H9 (cell line): ENCODE results near the gene PVR. TPM values are rescaled to one million over a fixed set of nuclear protein-coding genes. Genes with fewer than 3 reads are reported as not detected.
A peak's percentile ranks its signal among the peaks of the same experiment; 100 is the strongest.

Experiments
- DNase-seq: peaks from one replicate; pipeline ENCODE4 v3.0.0-alpha.2; 2017
- H2AFZ ChIP-seq: one replicate; pipeline ENCODE4 v1.6.1; 2013; ENCODE audit warnings: mild to moderate bottlenecking, low read length, control low read depth, moderate library complexity
- H2AK5ac ChIP-seq: 2 replicates; pipeline ENCODE4 v1.6.1; 2013; ENCODE audit warnings: low read length, control low read depth, mixed read lengths; ENCODE audit not compliant: insufficient read length
- H2BK120ac ChIP-seq: one replicate; pipeline ENCODE4 v1.6.1; 2013; ENCODE audit warnings: low read depth, mild to moderate bottlenecking, low read length, control low read depth, inconsistent platforms; ENCODE audit not compliant: poor library complexity, severe bottlenecking
- H2BK12ac ChIP-seq: 2 replicates; pipeline ENCODE4 v1.6.1; 2013; ENCODE audit warnings: low read length, control low read depth, mixed read lengths, low read depth; ENCODE audit not compliant: insufficient read length
- H2BK15ac ChIP-seq: 2 replicates; pipeline ENCODE4 v1.6.1; 2013; ENCODE audit warnings: low read depth, low read length, control low read depth
- H2BK20ac ChIP-seq: one replicate; pipeline ENCODE4 v1.6.1; 2013; ENCODE audit warnings: low read depth, mild to moderate bottlenecking, low read length, control low read depth, inconsistent platforms; ENCODE audit not compliant: poor library complexity, severe bottlenecking
- H2BK5ac ChIP-seq: 2 replicates; pipeline ENCODE4 v1.6.1; 2013; ENCODE audit warnings: low read length, control low read depth, mixed read lengths; ENCODE audit not compliant: insufficient read length
- H3K14ac ChIP-seq: 2 replicates; pipeline ENCODE4 v1.6.1; 2013; ENCODE audit warnings: low read length, control low read depth; ENCODE audit not compliant: insufficient read depth
- H3K18ac ChIP-seq: 2 replicates; pipeline ENCODE4 v1.6.1; 2013; ENCODE audit warnings: low read depth, mild to moderate bottlenecking, mixed read lengths, low read length, control low read depth; ENCODE audit not compliant: insufficient read length
- H3K23ac ChIP-seq: 2 replicates; pipeline ENCODE4 v1.6.1; 2013; ENCODE audit warnings: low read length, control low read depth, mixed read lengths, low read depth; ENCODE audit not compliant: insufficient read length
- H3K23me2 ChIP-seq: 2 replicates; pipeline ENCODE4 v1.6.1; 2013; ENCODE audit warnings: low read depth, mild to moderate bottlenecking, mixed read lengths, low read length, control low read depth; ENCODE audit not compliant: insufficient read length, poor library complexity, severe bottlenecking
- H3K27ac ChIP-seq: 2 replicates; pipeline ENCODE4 v1.5.1; 2013; ENCODE audit warnings: low read length, control low read depth, mixed read lengths, low read depth; ENCODE audit not compliant: insufficient read length
- H3K27me3 ChIP-seq: 2 replicates; pipeline ENCODE4 v1.6.1; 2013; ENCODE audit warnings: low read length, control low read depth, inconsistent platforms; ENCODE audit not compliant: insufficient read depth
- H3K4ac ChIP-seq: 2 replicates; pipeline ENCODE4 v1.6.1; 2013; ENCODE audit warnings: low read depth, mild to moderate bottlenecking, control low read depth, inconsistent platforms, low read length, moderate library complexity
- H3K4me1 ChIP-seq: 2 replicates; pipeline ENCODE4 v1.6.1; 2013; ENCODE audit warnings: low read length, control low read depth, inconsistent platforms; ENCODE audit not compliant: insufficient read depth
- H3K4me2 ChIP-seq: 2 replicates; pipeline ENCODE4 v1.6.1; 2013; ENCODE audit warnings: low read length, control low read depth, mixed read lengths; ENCODE audit not compliant: insufficient read length, insufficient read depth
- H3K56ac ChIP-seq: 2 replicates; pipeline ENCODE4 v1.6.1; 2013; ENCODE audit warnings: low read depth, mild to moderate bottlenecking, mixed read lengths, low read length, control low read depth; ENCODE audit not compliant: insufficient read length
- H3K79me1 ChIP-seq: 2 replicates; pipeline ENCODE4 v1.6.1; 2013; ENCODE audit warnings: low read depth, mild to moderate bottlenecking, moderate library complexity, low read length, control low read depth, inconsistent platforms; ENCODE audit not compliant: insufficient read depth, poor library complexity, severe bottlenecking
- H3K79me2 ChIP-seq: 2 replicates; pipeline ENCODE4 v1.6.1; 2013; ENCODE audit warnings: low read length, control low read depth, inconsistent platforms; ENCODE audit not compliant: insufficient read depth
- H3K9ac ChIP-seq: 2 replicates; pipeline ENCODE4 v1.6.1; 2013; ENCODE audit warnings: low read length, control low read depth, mixed read lengths; ENCODE audit not compliant: insufficient read length; ENCODE audit errors: extremely low read depth
- H3K9me3 ChIP-seq: one replicate; pipeline ENCODE4 v1.6.1; 2013; ENCODE audit warnings: low read depth, low read length, inconsistent platforms; ENCODE audit not compliant: control insufficient read depth
- H3T11ph ChIP-seq: one replicate; pipeline ENCODE4 v1.6.1; 2013; ENCODE audit warnings: mild to moderate bottlenecking, low read length, control low read depth, inconsistent platforms
- H4K20me1 ChIP-seq: one replicate; pipeline ENCODE4 v1.6.1; 2013; ENCODE audit not compliant: control insufficient read depth, insufficient read length, insufficient read depth
- H4K5ac ChIP-seq: 2 replicates; pipeline ENCODE4 v1.6.1; 2013; ENCODE audit warnings: low read depth, mild to moderate bottlenecking, mixed read lengths, low read length, control low read depth; ENCODE audit not compliant: insufficient read length
- H4K8ac ChIP-seq: replicated peaks from 2 replicates; pipeline ENCODE4 v1.6.1; 2013; ENCODE audit warnings: low read length, control low read depth, mixed read lengths, low read depth; ENCODE audit not compliant: insufficient read length
- H4K91ac ChIP-seq: 2 replicates; pipeline ENCODE4 v1.6.1; 2013; ENCODE audit warnings: low read depth, mild to moderate bottlenecking, moderate library complexity, mixed read lengths, low read length, control low read depth; ENCODE audit not compliant: insufficient read length
- H3K27ac Mint-ChIP-seq, 3 experiments: 2 replicates in 2 of 3; 3 replicates in 1 of 3; pipeline ENCODE4 v1.8.0; 2020 to 2021; ENCODE audit warnings: mixed read lengths in 3 of 3, mild to moderate bottlenecking in 1 of 3, moderate library complexity in 1 of 3
- H3K27me3 Mint-ChIP-seq: 2 replicates; pipeline ENCODE4 v1.8.0; 2021; ENCODE audit warnings: low read depth, mild to moderate bottlenecking, moderate library complexity, mixed read lengths
- H3K36me3 Mint-ChIP-seq, 3 experiments: 2 replicates in 2 of 3; 3 replicates in 1 of 3; pipeline ENCODE4 v1.8.0; 2020 to 2021; ENCODE audit warnings: low read depth in 3 of 3, mixed read lengths in 3 of 3; ENCODE audit not compliant: insufficient read depth in 1 of 3
- H3K4me1 Mint-ChIP-seq, 2 experiments: 2 replicates each; pipeline ENCODE4 v1.8.0; 2020; ENCODE audit warnings: mixed read lengths in 2 of 2
- H3K4me3 Mint-ChIP-seq, 2 experiments: 2 replicates in 1 of 2; 3 replicates in 1 of 2; pipeline ENCODE4 v1.8.0; 2020 to 2021; ENCODE audit warnings: mild to moderate bottlenecking in 2 of 2, mixed read lengths in 2 of 2, moderate library complexity in 1 of 2
- H3K9me3 Mint-ChIP-seq, 2 experiments: 2 replicates in 1 of 2; 3 replicates in 1 of 2; pipeline ENCODE4 v1.8.0; 2020; ENCODE audit warnings: mild to moderate bottlenecking in 2 of 2, mixed read lengths in 2 of 2, moderate library complexity in 1 of 2
- WGBS: extraction: QIAGEN DNeasy Blood & Tissue Kit; methylation state at CpG from one replicate; pipeline ENCODE4 v1.1.7; 2013; ENCODE audit warnings: missing lambda C conversion rate, low lambda C conversion rate, mixed read lengths; ENCODE audit not compliant: insufficient read length; ENCODE audit errors: extremely low coverage; 5-methylcytosine and 5-hydroxymethylcytosine counted together
- total RNA-seq: library from RNA; stranded (reverse); gene quantifications from 2 replicates; pipeline ENCODE4 v1.2.1, GENCODE V29; 2021
- TF ChIP-seq, protein P1 (sequence below): fragments of 200-600 bp; sonication (generic); conservative IDR thresholded peaks from 3 replicates; pipeline ENCODE4 v1.8.0; 2021; ENCODE audit warnings: antibody characterized with exemption, mild to moderate bottlenecking

The PVR gene
- total RNA-seq, 1 experiment from 2014 or later = 29.2 TPM

- Histone ChIP-seq H3K23me2 (no peaks in the 10 kb centered on the region), H3K56ac (no peak overlapping the region), H3K27ac (no peak overlapping the region), H2BK12ac (no peak overlapping the region), H2BK15ac (no peak overlapping the region), H3K9me3 (no peaks in the 10 kb centered on the region), H4K91ac (no peak overlapping the region), H3T11ph (no peak overlapping the region), H3K79me2 (no peaks in the 10 kb centered on the region), H3K4me2 (no peak overlapping the region), H3K79me1 (no peaks in the 10 kb centered on the region), H3K4ac (no peak overlapping the region), H2AFZ (no peak overlapping the region), H4K8ac (no peak overlapping the region), H3K23ac (no peak overlapping the region), H2BK120ac (no peak overlapping the region), H4K20me1 (no peaks in the 10 kb centered on the region), H2BK5ac (no peak overlapping the region), H4K5ac (no peak overlapping the region), H3K18ac (no peak overlapping the region), H3K14ac (no peak overlapping the region), H2BK20ac (no peak overlapping the region), H3K27me3 (no peaks in the 10 kb centered on the region), H3K4me1 (no peaks in the 10 kb centered on the region), H3K9ac (no peak overlapping the region), H2AK5ac (no peak overlapping the region)
- Mint-ChIP-seq H3K9me3 (peaks cover 2 to 4% of the 10 kb centered on the region in 2 experiments; a peak in 2 of 5 replicates), H3K27me3 (no peaks in the 10 kb centered on the region), H3K36me3 (peaks cover 38 to 79% (median 61%) of the 10 kb centered on the region in 3 experiments), H3K4me1 (peaks cover 2 to 5% of the 10 kb centered on the region in 2 experiments; a peak in 2 of 4 replicates), H3K4me3 (peak overlapping the region in 1 of 2 experiments; percentile 12; a peak in 1 of 5 replicates), H3K27ac (peak overlapping the region in 1 of 3 experiments; percentile 55; a peak in 1 of 7 replicates)
- no CpG with 5 or more reads among the region's 25 CpGs for WGBS
- peak; percentile 86 for DNase-seq
- TF ChIP-seq, protein P1, sequence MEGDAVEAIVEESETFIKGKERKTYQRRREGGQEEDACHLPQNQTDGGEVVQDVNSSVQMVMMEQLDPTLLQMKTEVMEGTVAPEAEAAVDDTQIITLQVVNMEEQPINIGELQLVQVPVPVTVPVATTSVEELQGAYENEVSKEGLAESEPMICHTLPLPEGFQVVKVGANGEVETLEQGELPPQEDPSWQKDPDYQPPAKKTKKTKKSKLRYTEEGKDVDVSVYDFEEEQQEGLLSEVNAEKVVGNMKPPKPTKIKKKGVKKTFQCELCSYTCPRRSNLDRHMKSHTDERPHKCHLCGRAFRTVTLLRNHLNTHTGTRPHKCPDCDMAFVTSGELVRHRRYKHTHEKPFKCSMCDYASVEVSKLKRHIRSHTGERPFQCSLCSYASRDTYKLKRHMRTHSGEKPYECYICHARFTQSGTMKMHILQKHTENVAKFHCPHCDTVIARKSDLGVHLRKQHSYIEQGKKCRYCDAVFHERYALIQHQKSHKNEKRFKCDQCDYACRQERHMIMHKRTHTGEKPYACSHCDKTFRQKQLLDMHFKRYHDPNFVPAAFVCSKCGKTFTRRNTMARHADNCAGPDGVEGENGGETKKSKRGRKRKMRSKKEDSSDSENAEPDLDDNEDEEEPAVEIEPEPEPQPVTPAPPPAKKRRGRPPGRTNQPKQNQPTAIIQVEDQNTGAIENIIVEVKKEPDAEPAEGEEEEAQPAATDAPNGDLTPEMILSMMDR = peak; percentile 95
These were observed 13.7 kb downstream of the PVR start for GRCh38 chr19:44657211-44657921.
